ENCODE results near the gene GPAT3. TPM values are rescaled to one million over a fixed set of nuclear protein-coding genes. Genes with fewer than 3 reads are reported as not detected.

Gene GPAT3
- total RNA-seq, 1 donor = 0.36 TPM

DNA sequence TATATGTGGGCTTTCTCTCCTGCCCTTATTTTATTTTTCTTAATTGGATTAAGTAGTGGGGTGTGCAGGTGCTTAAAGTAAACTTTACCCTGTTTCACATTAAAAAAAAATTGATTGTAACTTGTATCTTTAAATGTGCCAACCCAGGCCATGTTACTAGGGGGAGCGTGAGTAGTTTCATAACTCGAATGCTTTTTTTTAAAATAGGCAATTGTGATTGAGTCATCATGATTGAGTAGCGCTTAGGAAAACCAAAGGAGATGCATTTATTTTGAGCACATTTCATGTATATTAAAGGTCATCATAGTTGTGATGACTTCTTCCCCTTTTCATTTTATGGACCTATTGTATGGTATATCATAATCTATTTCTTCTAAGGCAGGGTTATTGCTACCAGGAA, 32.2 kb downstream of the GPAT3 start:
- H3K4me2 ChIP-seq (ENCODE audit: insufficient read depth, low read length) = no peak overlapping the region
- H2AFZ ChIP-seq (ENCODE audit: low read length) = no peak overlapping the region
- no peaks in the 10 kb centered on the region for H4K20me1 ChIP-seq (ENCODE audit: insufficient read depth, low read length)
- TF ChIP-seq, protein P1, sequence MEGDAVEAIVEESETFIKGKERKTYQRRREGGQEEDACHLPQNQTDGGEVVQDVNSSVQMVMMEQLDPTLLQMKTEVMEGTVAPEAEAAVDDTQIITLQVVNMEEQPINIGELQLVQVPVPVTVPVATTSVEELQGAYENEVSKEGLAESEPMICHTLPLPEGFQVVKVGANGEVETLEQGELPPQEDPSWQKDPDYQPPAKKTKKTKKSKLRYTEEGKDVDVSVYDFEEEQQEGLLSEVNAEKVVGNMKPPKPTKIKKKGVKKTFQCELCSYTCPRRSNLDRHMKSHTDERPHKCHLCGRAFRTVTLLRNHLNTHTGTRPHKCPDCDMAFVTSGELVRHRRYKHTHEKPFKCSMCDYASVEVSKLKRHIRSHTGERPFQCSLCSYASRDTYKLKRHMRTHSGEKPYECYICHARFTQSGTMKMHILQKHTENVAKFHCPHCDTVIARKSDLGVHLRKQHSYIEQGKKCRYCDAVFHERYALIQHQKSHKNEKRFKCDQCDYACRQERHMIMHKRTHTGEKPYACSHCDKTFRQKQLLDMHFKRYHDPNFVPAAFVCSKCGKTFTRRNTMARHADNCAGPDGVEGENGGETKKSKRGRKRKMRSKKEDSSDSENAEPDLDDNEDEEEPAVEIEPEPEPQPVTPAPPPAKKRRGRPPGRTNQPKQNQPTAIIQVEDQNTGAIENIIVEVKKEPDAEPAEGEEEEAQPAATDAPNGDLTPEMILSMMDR (IDR thresholded peaks at IDR 0.05; ENCODE audit: extremely low read depth, low read depth, low read length) = no peak
- no peaks in the 10 kb centered on the region for H3K27me3 ChIP-seq (ENCODE audit: insufficient read depth, low read length)
- no peak overlapping the region for H3K27ac ChIP-seq (ENCODE audit: low read depth, low read length)
- H3K36me3 ChIP-seq (ENCODE audit: insufficient read depth, low read length) = no peaks in the 10 kb centered on the region
- H3K79me2 ChIP-seq (ENCODE audit: insufficient read depth, low read length) = no peaks in the 10 kb centered on the region
- H3K4me3 ChIP-seq (ENCODE audit: insufficient read depth, low read length) = no peak overlapping the region
- DNase-seq (ENCODE audit: insufficient read length, low spot score, missing footprints) = no peak
- no peaks in the 10 kb centered on the region for H3K9me3 ChIP-seq (ENCODE audit: low read depth, low read length)
- H3K4me1 ChIP-seq (ENCODE audit: insufficient read depth, low read length) = no peaks in the 10 kb centered on the region

DNA sequence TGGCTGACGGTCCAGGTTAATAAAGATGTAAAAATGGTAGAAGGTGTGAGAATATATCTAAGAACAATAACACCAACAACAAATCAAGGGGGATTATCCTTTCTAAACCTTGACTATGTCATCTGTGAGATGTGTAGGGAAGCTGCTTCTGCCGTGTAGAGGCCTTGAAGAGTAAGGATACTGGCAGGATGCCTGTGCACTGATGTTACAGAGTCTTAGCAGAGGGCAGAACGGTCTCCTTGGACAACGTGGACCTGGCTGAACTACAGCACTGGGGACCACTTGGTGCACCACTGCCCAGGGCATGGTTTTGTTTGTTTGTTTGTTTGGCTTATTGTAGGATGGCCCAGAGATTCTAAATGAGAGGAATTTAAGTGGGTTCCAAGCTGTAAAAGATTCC, 33.5 kb downstream of the GPAT3 start:
- TF ChIP-seq, protein P1 (IDR thresholded peaks at IDR 0.05; ENCODE audit: extremely low read depth, low read depth, low read length) = no peak
- Histone ChIP-seq H3K79me2 (ENCODE audit: insufficient read depth, low read length) (no peaks in the 10 kb centered on the region), H3K4me2 (ENCODE audit: insufficient read depth, low read length) (no peak overlapping the region), H3K9me3 (ENCODE audit: low read depth, low read length) (no peaks in the 10 kb centered on the region), H2AFZ (ENCODE audit: low read length) (no peak overlapping the region), H3K4me3 (ENCODE audit: insufficient read depth, low read length) (no peak overlapping the region), H3K27ac (ENCODE audit: low read depth, low read length) (no peak overlapping the region), H4K20me1 (ENCODE audit: insufficient read depth, low read length) (no peaks in the 10 kb centered on the region), H3K4me1 (ENCODE audit: insufficient read depth, low read length) (no peaks in the 10 kb centered on the region), H3K36me3 (ENCODE audit: insufficient read depth, low read length) (no peaks in the 10 kb centered on the region), H3K27me3 (ENCODE audit: insufficient read depth, low read length) (no peaks in the 10 kb centered on the region)
- DNase-seq (ENCODE audit: insufficient read length, low spot score, missing footprints) = no peak

DNA sequence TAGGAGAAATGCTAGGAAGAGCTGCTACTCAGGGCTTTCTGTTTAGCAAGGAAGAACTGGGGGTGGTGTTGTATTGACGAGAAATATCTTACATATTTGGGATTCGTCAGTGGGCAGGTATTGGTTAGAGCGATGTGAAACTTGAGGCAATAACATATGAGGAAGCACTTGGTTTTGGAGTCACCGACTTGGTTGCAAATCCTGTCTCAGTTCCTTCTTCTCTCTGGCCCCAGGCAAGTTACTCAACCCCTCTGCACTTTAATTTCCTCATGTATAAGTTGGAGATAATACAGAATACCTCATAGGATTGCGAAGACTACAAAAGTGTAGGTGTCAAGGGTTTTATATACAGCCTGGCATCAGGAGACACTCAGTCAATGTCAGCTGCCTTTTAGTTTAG, 34.1 kb downstream of the GPAT3 start:
- TF ChIP-seq, protein P1 (IDR thresholded peaks at IDR 0.05; ENCODE audit: extremely low read depth, low read depth, low read length) = no peak
- no peak overlapping the region for H3K27ac ChIP-seq (ENCODE audit: low read depth, low read length)

DNA sequence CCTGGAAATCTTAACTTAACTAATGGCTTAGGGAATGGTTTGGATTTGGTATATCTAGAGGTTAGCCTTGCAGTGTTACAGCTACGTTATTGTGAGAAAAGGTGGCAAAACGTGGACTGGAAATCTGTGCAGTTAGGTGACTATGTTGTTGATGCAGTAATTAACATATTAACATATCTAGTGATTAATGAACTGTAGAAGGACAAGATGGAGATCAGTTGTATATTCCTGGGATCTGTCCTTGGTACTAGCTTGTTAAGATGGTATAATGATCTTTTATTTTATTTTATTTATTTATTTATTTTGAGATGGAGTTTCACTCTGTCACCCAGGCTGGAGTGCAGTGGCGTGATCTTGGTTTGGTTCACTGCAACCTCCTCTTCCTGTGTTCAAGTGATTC, 36.9 kb downstream of the GPAT3 start:
- no peak for DNase-seq (ENCODE audit: insufficient read length, low spot score, missing footprints)
- no peaks in the 10 kb centered on the region for H3K27me3 ChIP-seq (ENCODE audit: insufficient read depth, low read length)
- no peak overlapping the region for H2AFZ ChIP-seq (ENCODE audit: low read length)
- H3K27ac ChIP-seq (ENCODE audit: low read depth, low read length) = no peak overlapping the region
- H3K4me2 ChIP-seq (ENCODE audit: insufficient read depth, low read length) = no peak overlapping the region
- H3K9me3 ChIP-seq (ENCODE audit: low read depth, low read length) = no peaks in the 10 kb centered on the region
- TF ChIP-seq, protein P1 (IDR thresholded peaks at IDR 0.05; ENCODE audit: extremely low read depth, low read depth, low read length) = no peak
- H4K20me1 ChIP-seq (ENCODE audit: insufficient read depth, low read length) = no peaks in the 10 kb centered on the region
- H3K79me2 ChIP-seq (ENCODE audit: insufficient read depth, low read length) = no peaks in the 10 kb centered on the region
- H3K36me3 ChIP-seq (ENCODE audit: insufficient read depth, low read length) = no peaks in the 10 kb centered on the region
- H3K4me3 ChIP-seq (ENCODE audit: insufficient read depth, low read length) = no peak overlapping the region
- no peaks in the 10 kb centered on the region for H3K4me1 ChIP-seq (ENCODE audit: insufficient read depth, low read length)

More for the DNA sequence above, 34.1 kb downstream of the GPAT3 start:
- Histone ChIP-seq H3K4me2 (ENCODE audit: insufficient read depth, low read length) (no peak overlapping the region), H3K9me3 (ENCODE audit: low read depth, low read length) (no peaks in the 10 kb centered on the region), H3K27me3 (ENCODE audit: insufficient read depth, low read length) (no peaks in the 10 kb centered on the region), H3K36me3 (ENCODE audit: insufficient read depth, low read length) (no peaks in the 10 kb centered on the region), H2AFZ (ENCODE audit: low read length) (no peak overlapping the region), H3K79me2 (ENCODE audit: insufficient read depth, low read length) (no peaks in the 10 kb centered on the region), H3K4me3 (ENCODE audit: insufficient read depth, low read length) (no peak overlapping the region), H3K4me1 (ENCODE audit: insufficient read depth, low read length) (no peaks in the 10 kb centered on the region), H4K20me1 (ENCODE audit: insufficient read depth, low read length) (no peaks in the 10 kb centered on the region)
- no peak for DNase-seq (ENCODE audit: insufficient read length, low spot score, missing footprints)

Data from osteoblast (primary cell).